Progenitor cell of endocrine pancreas (in vitro differentiated cells): ENCODE data around the gene CACNA2D4. TPM values are rescaled to one million over a fixed set of nuclear protein-coding genes. Genes with fewer than 3 reads are reported as not detected.

Experiments
- DNase-seq: peaks from one replicate; pipeline ENCODE4 v3.0.0; 2021; ENCODE audit warnings: low spot score; ENCODE audit not compliant: unreplicated experiment
- H3K27ac Mint-ChIP-seq: 2 replicates; pipeline ENCODE4 v1.8.0; 2021; ENCODE audit warnings: mild to moderate bottlenecking, moderate library complexity, mixed read lengths
- H3K27me3 Mint-ChIP-seq: 2 replicates; pipeline ENCODE4 v1.8.0; 2021; ENCODE audit warnings: mixed read lengths
- H3K36me3 Mint-ChIP-seq: 2 replicates; pipeline ENCODE4 v1.8.0; 2022; ENCODE audit warnings: mixed read lengths; ENCODE audit not compliant: insufficient read depth
- H3K4me1 Mint-ChIP-seq: 2 replicates; pipeline ENCODE4 v1.8.0; 2021; ENCODE audit warnings: low read depth, mixed read lengths
- H3K4me3 Mint-ChIP-seq: 2 replicates; pipeline ENCODE4 v1.8.0; 2021; ENCODE audit warnings: low read depth, mild to moderate bottlenecking, moderate library complexity, mixed read lengths
- H3K9me3 Mint-ChIP-seq: 2 replicates; pipeline ENCODE4 v1.8.0; 2021; ENCODE audit warnings: low read depth, mixed read lengths
- total RNA-seq: library from RNA; stranded (reverse); gene quantifications from 2 replicates; pipeline ENCODE4 v1.2.1, GENCODE V29; 2021
- TF ChIP-seq, protein P1 (sequence below): fragments of 200-600 bp; sonication (generic); IDR thresholded peaks from one replicate; pipeline ENCODE4 v1.5.0; 2021; ENCODE audit warnings: antibody characterized with exemption, mild to moderate bottlenecking; ENCODE audit not compliant: unreplicated experiment

The CACNA2D4 gene
- total RNA-seq, 1 donor from 2014 or later: 0.34 TPM

DNA sequence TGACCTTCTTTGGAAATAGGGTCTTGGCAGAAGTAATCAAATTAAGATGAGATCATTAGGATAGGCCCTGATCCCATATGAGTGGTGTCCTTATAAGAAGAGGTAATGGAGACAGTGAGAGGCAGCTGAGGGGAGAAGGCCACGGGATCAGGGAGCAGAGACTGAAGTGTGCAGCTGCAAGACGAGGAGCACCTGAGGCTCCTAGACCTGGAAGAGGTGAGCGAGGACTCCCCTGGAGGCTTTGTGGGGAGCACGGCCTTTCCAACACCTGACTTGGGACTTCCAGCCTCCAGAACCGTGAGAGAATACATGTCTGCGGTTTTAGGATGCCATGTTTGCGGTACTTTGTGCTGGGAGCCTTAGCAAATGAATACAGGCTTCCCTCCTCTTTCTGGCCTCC is 60.6 kb downstream of the CACNA2D4 start:
- TF ChIP-seq, protein P1, sequence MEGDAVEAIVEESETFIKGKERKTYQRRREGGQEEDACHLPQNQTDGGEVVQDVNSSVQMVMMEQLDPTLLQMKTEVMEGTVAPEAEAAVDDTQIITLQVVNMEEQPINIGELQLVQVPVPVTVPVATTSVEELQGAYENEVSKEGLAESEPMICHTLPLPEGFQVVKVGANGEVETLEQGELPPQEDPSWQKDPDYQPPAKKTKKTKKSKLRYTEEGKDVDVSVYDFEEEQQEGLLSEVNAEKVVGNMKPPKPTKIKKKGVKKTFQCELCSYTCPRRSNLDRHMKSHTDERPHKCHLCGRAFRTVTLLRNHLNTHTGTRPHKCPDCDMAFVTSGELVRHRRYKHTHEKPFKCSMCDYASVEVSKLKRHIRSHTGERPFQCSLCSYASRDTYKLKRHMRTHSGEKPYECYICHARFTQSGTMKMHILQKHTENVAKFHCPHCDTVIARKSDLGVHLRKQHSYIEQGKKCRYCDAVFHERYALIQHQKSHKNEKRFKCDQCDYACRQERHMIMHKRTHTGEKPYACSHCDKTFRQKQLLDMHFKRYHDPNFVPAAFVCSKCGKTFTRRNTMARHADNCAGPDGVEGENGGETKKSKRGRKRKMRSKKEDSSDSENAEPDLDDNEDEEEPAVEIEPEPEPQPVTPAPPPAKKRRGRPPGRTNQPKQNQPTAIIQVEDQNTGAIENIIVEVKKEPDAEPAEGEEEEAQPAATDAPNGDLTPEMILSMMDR: no peak
- Mint-ChIP-seq H3K27ac (no peak overlapping the region), H3K4me3 (no peak overlapping the region), H3K36me3 (no peaks in the 10 kb centered on the region), H3K27me3 (peaks cover 8% of the 10 kb centered on the region), H3K4me1 (no peaks in the 10 kb centered on the region), H3K9me3 (no peaks in the 10 kb centered on the region)
- no peak for DNase-seq

DNA sequence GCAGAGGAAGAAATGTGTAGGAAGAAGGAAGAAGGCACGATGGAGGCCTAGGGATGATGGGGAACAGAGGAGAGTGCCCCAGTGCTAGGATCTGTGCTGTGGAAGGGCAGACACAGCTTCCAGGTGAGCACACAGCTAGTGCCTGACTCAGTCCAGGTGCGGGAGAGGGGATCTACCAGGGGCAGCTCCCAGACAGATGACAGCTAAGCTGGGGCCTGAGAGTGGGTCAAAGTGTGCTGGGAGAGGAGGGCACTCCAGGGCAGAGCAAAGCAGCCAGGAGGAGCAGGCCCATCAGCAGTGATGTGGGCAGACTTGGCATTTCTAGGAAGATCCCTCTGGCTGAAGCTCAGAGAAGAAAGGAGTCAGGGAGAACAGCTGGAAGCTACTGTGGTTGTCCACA is 61.4 kb downstream of the CACNA2D4 start:
- TF ChIP-seq, protein P1: no peak
- Mint-ChIP-seq H3K4me3 (no peak overlapping the region), H3K27me3 (peaks cover 8% of the 10 kb centered on the region), H3K27ac (no peak overlapping the region), H3K4me1 (no peaks in the 10 kb centered on the region), H3K9me3 (no peaks in the 10 kb centered on the region), H3K36me3 (no peaks in the 10 kb centered on the region)
- DNase-seq: no peak

DNA sequence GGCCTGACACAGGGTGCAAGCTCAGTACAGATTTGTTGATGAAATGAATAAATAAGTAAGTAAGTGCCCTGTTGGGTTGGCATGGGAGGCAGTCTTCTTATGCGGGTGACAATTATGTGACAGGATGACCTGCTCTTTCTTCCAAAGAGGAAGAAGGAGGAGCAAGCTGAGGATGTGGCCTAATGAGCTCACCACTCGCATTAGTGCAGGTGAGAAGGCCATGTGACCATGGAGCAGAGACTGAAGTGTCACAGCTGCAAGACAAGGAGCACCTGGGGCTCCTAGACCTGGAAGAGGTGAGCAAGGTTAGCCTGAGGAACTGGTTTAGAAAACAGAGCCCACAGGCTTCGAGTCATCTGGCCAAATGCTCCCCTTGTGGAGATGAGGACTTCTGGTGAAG is 63.2 kb downstream of the CACNA2D4 start:
- Mint-ChIP-seq H3K27ac (no peak overlapping the region), H3K4me3 (no peak overlapping the region), H3K9me3 (no peaks in the 10 kb centered on the region), H3K36me3 (no peaks in the 10 kb centered on the region), H3K4me1 (no peaks in the 10 kb centered on the region), H3K27me3 (peaks cover 8% of the 10 kb centered on the region)
- DNase-seq: no peak
- TF ChIP-seq, protein P1: no peak

DNA sequence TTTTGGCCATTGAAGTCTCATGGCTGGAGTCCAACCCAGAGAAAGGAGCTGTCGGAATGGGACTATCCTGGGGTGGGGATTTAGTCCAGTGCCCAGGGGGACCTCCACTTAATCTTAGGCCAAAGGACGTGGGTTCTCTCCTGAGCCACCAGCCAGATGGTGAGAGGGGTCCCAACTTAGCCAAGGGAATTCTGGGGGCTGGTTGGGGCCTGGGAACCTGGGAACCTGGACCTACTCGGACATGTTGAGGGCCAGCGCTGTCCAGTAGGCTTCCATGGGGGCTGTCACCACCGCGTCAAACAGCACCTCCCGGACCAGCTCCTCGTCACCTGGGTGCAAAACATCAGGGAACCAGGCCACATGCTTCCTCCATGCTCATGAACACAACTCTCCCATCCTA is 64.7 kb downstream of the CACNA2D4 start:
- Mint-ChIP-seq H3K27me3 (peaks cover 5% of the 10 kb centered on the region), H3K4me3 (no peak overlapping the region), H3K27ac (no peak overlapping the region), H3K9me3 (no peaks in the 10 kb centered on the region), H3K36me3 (no peaks in the 10 kb centered on the region), H3K4me1 (no peaks in the 10 kb centered on the region)
- no peak for DNase-seq
- TF ChIP-seq, protein P1: no peak

DNA sequence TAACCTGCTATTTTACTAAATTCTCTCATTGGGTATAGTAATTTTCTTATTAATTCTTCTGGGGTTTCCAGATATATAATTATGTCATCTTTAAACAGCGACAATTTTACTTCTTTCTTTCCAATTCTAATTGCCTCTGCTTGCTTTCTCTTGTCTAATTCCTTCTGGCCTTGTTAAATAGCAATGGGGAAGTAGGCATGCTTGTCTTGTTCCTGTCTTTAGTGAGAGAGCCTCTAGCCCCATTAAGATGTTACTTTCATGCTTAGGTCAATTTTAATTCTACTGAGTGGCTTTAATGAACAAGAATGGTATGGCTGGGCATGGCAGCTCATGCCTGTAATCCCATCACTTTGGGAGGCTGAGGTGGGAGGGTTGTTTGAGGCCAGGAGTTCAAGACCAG is 66.4 kb downstream of the CACNA2D4 start:
- H3K4me1 Mint-ChIP-seq: no peaks in the 10 kb centered on the region
- no peak for DNase-seq
- no peaks in the 10 kb centered on the region for H3K9me3 Mint-ChIP-seq
- H3K27ac Mint-ChIP-seq: no peak overlapping the region
- TF ChIP-seq, protein P1: no peak
- no peak overlapping the region for H3K4me3 Mint-ChIP-seq
- no peaks in the 10 kb centered on the region for H3K36me3 Mint-ChIP-seq
- H3K27me3 Mint-ChIP-seq: peaks cover 7% of the 10 kb centered on the region
